Dermis microvascular lymphatic vessel endothelial cell (primary cell): ENCODE measurements around the gene ARIH1. TPM values are rescaled to one million over a fixed set of nuclear protein-coding genes. Genes with fewer than 3 reads are reported as not detected.

Source experiments
- DNase-seq, 2 donors: peaks; one replicate each; pipeline versions ENCODE4 v3.0.0 to v3.0.0-alpha.2; 2010; ENCODE audit warnings: low read depth in 2 of 2
- total RNA-seq: library from RNA; depleted of rRNA; stranded (reverse); fragments of >200 nt; gene quantifications from 2 replicates; pipeline ENCODE4 v1.2.1, GENCODE V29; 2014

ARIH1 gene
- total RNA-seq, 1 donor from 2014 or later = 15.4 TPM

GRCh38 chr15:72538931-72539330 is 64.8 kb downstream of the ARIH1 start:
- no peak for DNase-seq

GRCh38 chr15:72540606-72541237 is 66.6 kb downstream of the ARIH1 start:
- DNase-seq = no peak

GRCh38 chr15:72541674-72542073 is 67.5 kb downstream of the ARIH1 start:
- no peak for DNase-seq

GRCh38 chr15:72545156-72545555 is 71.0 kb downstream of the ARIH1 start:
- DNase-seq = no peak

- DNase-seq = peak in 1 of 2 donors; percentile 68
These were observed 80.6 kb downstream of the ARIH1 start for GRCh38 chr15:72554471-72555425.

GRCh38 chr15:72559781-72560180 is 85.7 kb downstream of the ARIH1 start:
- no peak for DNase-seq

GRCh38 chr15:72560458-72560857 is 86.3 kb downstream of the ARIH1 start:
- DNase-seq = no peak

GRCh38 chr15:72562386-72562785 is 88.3 kb downstream of the ARIH1 start:
- no peak for DNase-seq

GRCh38 chr15:72562878-72563277 is 88.7 kb downstream of the ARIH1 start:
- DNase-seq = no peak

GRCh38 chr15:72564091-72564490 is 90.0 kb downstream of the ARIH1 start:
- no peak for DNase-seq

- DNase-seq = peak in 1 of 2 donors; percentile 20
These were observed 92.8 kb downstream of the ARIH1 start for GRCh38 chr15:72566973-72567372.

- DNase-seq = no peak
These were observed 95.9 kb downstream of the ARIH1 start for GRCh38 chr15:72570059-72570458.

GRCh38 chr15:72579814-72580213 is 105.7 kb downstream of the ARIH1 start:
- DNase-seq = no peak

GRCh38 chr15:72584006-72584405 is 109.9 kb downstream of the ARIH1 start:
- DNase-seq = no peak

GRCh38 chr15:72585025-72585424 is 110.9 kb downstream of the ARIH1 start:
- no peak for DNase-seq

GRCh38 chr15:72585476-72586058 is 111.4 kb downstream of the ARIH1 start:
- DNase-seq = peak; percentile 4 to 26

GRCh38 chr15:72588096-72588495 is 114.0 kb downstream of the ARIH1 start:
- no peak for DNase-seq

- DNase-seq = no peak
These were observed 116.3 kb downstream of the ARIH1 start for GRCh38 chr15:72590427-72590826.

GRCh38 chr15:72591361-72591760 is 117.2 kb downstream of the ARIH1 start:
- DNase-seq = no peak

- no peak for DNase-seq
These were observed 118.0 kb downstream of the ARIH1 start for GRCh38 chr15:72592097-72592496.

- no peak for DNase-seq
These were observed 118.5 kb downstream of the ARIH1 start for GRCh38 chr15:72592676-72593075.

- DNase-seq = no peak
These were observed 119.7 kb downstream of the ARIH1 start for GRCh38 chr15:72593838-72594237.
